GM23338 (cell line): ENCODE measurements around the gene BLOC1S5. TPM values are rescaled to one million over a fixed set of nuclear protein-coding genes. Genes with fewer than 3 reads are reported as not detected.

ENCODE experiments used
- ATAC-seq: fragments of 200-7000 bp; cut with Tn5 transposase; 3 replicates; pipeline ENCODE4 v1.9.1; 2020
- DNase-seq: peaks from one replicate; pipeline ENCODE4 v3.0.0-alpha.2; 2015; ENCODE audit warnings: low spot score
- H2AFZ ChIP-seq: fragments of 200-600 bp; sonication (generic); 2 replicates; pipeline ENCODE4 v1.8.0; 2016; ENCODE audit warnings: antibody characterized with exemption, mild to moderate bottlenecking, moderate library complexity
- H3F3A ChIP-seq: fragments of 200-600 bp; sonication (generic); replicated peaks from 2 replicates; pipeline ENCODE4 v1.8.0; 2017; ENCODE audit warnings: antibody characterized with exemption, mixed run types, low read depth
- H3K27ac ChIP-seq: fragments of 200-600 bp; sonication (generic); 2 replicates; pipeline ENCODE4 v1.6.1; 2016; ENCODE audit warnings: low read depth
- H3K27me3 ChIP-seq: fragments of 200-600 bp; sonication (generic); 2 replicates; pipeline ENCODE4 v1.8.0; 2016; ENCODE audit warnings: mild to moderate bottlenecking, mixed run types, moderate library complexity; ENCODE audit not compliant: insufficient read depth
- H3K36me3 ChIP-seq: fragments of 200-600 bp; sonication (generic); 2 replicates; pipeline ENCODE4 v1.8.0; 2016; ENCODE audit warnings: mild to moderate bottlenecking; ENCODE audit not compliant: insufficient read depth
- H3K4me1 ChIP-seq: fragments of 200-600 bp; sonication (generic); 2 replicates; pipeline ENCODE4 v1.8.0; 2016; ENCODE audit warnings: mild to moderate bottlenecking, moderate library complexity; ENCODE audit not compliant: insufficient read depth
- H3K4me2 ChIP-seq: fragments of 200-600 bp; sonication (generic); 2 replicates; pipeline ENCODE4 v1.7.1; 2017; ENCODE audit warnings: mixed run types
- H3K4me3 ChIP-seq: fragments of 200-600 bp; sonication (generic); 2 replicates; pipeline ENCODE4 v1.6.1; 2016; ENCODE audit warnings: mixed run types
- H3K79me2 ChIP-seq: fragments of 200-600 bp; sonication (generic); replicated peaks from 2 replicates; pipeline ENCODE4 v1.8.0; 2017; ENCODE audit warnings: mild to moderate bottlenecking; ENCODE audit not compliant: insufficient read depth
- H3K9me2 ChIP-seq: fragments of 200-600 bp; sonication (generic); 2 replicates; pipeline ENCODE4 v1.8.0; 2017; ENCODE audit not compliant: insufficient read depth
- H4K20me1 ChIP-seq: fragments of 200-600 bp; sonication (generic); replicated peaks from 2 replicates; pipeline ENCODE4 v1.8.0; 2017; ENCODE audit warnings: mild to moderate bottlenecking; ENCODE audit not compliant: insufficient read depth
- H3K27ac Mint-ChIP-seq: 2 replicates; pipeline ENCODE4 v1.8.0; 2020; ENCODE audit warnings: inconsistent platforms, mild to moderate bottlenecking, moderate library complexity, mixed read lengths
- H3K27me3 Mint-ChIP-seq: 3 replicates; pipeline ENCODE4 v1.8.0; 2022; ENCODE audit warnings: low read depth, mild to moderate bottlenecking, moderate library complexity, mixed read lengths, inconsistent platforms; ENCODE audit not compliant: insufficient read depth, poor library complexity
- H3K36me3 Mint-ChIP-seq: 3 replicates; pipeline ENCODE4 v1.8.0; 2021; ENCODE audit warnings: low read depth, mild to moderate bottlenecking, inconsistent platforms, moderate library complexity, mixed read lengths
- H3K4me1 Mint-ChIP-seq: 3 replicates; pipeline ENCODE4 v1.8.0; 2020; ENCODE audit warnings: mild to moderate bottlenecking, inconsistent platforms, mixed read lengths
- H3K4me3 Mint-ChIP-seq: 3 replicates; pipeline ENCODE4 v1.8.0; 2021; ENCODE audit warnings: moderate library complexity, mild to moderate bottlenecking, inconsistent platforms, mixed read lengths
- H3K9me3 Mint-ChIP-seq: 3 replicates; pipeline ENCODE4 v1.8.0; 2020; ENCODE audit warnings: moderate library complexity, mild to moderate bottlenecking, inconsistent platforms, mixed read lengths
- CTCF ChIP-seq, 2 experiments: fragments of 200-600 bp in 1 of 2; sonication (generic) in 1 of 2; conservative IDR thresholded peaks; 2 replicates each; pipeline versions ENCODE4 v1.5.1 to v1.6.1; 2016 to 2017; ENCODE audit warnings: antibody characterized with exemption in 2 of 2, low read depth in 2 of 2, mild to moderate bottlenecking in 2 of 2, moderate library complexity in 1 of 2
- ETS1 ChIP-seq: IDR thresholded peaks from 2 replicates; pipeline ENCODE4 v1.6.1; 2016; ENCODE audit warnings: antibody characterized with exemption
- EZH2phosphoT487 ChIP-seq: fragments of 200-600 bp; sonication (generic); IDR thresholded peaks from one replicate; pipeline ENCODE4 v1.8.1; 2018; ENCODE audit warnings: antibody characterized with exemption; ENCODE audit not compliant: unreplicated experiment
- POLR2AphosphoS5 ChIP-seq: IDR thresholded peaks from 2 replicates; pipeline ENCODE4 v1.6.1; 2016; ENCODE audit warnings: antibody characterized with exemption, low read depth
- REST ChIP-seq: IDR thresholded peaks from one replicate; pipeline ENCODE4 v1.6.1; 2018; ENCODE audit warnings: antibody characterized with exemption; ENCODE audit not compliant: unreplicated experiment
- ZNF114 ChIP-seq: fragments of 250-450 bp; sonication (Bioruptor Pico); IDR thresholded peaks from 2 replicates; pipeline ENCODE4 v1.5.0; 2020; ENCODE audit warnings: mild to moderate bottlenecking, moderate library complexity
- ZNF331 ChIP-seq: fragments of 250-450 bp; sonication (Bioruptor Pico); IDR thresholded peaks from 2 replicates; pipeline ENCODE4 v1.5.0; 2020; ENCODE audit warnings: low read depth, mild to moderate bottlenecking, moderate library complexity
- ZNF462 ChIP-seq: fragments of 250-450 bp; sonication (Bioruptor Pico); IDR thresholded peaks from 2 replicates; pipeline ENCODE4 v1.5.0; 2020; ENCODE audit warnings: mild to moderate bottlenecking, moderate library complexity
- polyA plus RNA-seq: library from polyadenylated mRNA; unstranded; fragments of >200 nt; fragmentation: Nextera tagmentation; extraction: Ambion mirVana; gene quantifications from 2 replicates; pipeline ENCODE4 v1.2.1, GENCODE V29; 2016
- total RNA-seq: library from RNA; depleted of rRNA; stranded (reverse); fragments of >200 nt; shearing (Covaris generic); gene quantifications from 2 replicates; pipeline ENCODE4 v1.2.3, GENCODE V29; 2014

The BLOC1S5 gene
- total and polyA plus RNA-seq, 2 experiments from 2014 or later, result 14.9 to 16.6 TPM

GRCh38 chr6:7970616-7971015 is 93.6 kb downstream of the BLOC1S5 start:
- Histone ChIP-seq H3K36me3 (no peaks in the 10 kb centered on the region), H4K20me1 (no peaks in the 10 kb centered on the region), H3K4me3 (no peak overlapping the region), H3K27ac (no peak overlapping the region), H3K79me2 (no peaks in the 10 kb centered on the region), H3F3A (no peaks in the 10 kb centered on the region), H3K27me3 (no peaks in the 10 kb centered on the region), H2AFZ (no peak overlapping the region), H3K4me1 (no peaks in the 10 kb centered on the region), H3K4me2 (no peak overlapping the region), H3K9me2 (0 out of 2 replicates have a peak, but pooled peaks cover 3% of the 10 kb centered on the region)
- ATAC-seq (no peak), DNase-seq (no peak)
- Mint-ChIP-seq H3K4me3 (no peak overlapping the region), H3K27ac (no peak overlapping the region), H3K4me1 (no peaks in the 10 kb centered on the region), H3K36me3 (peaks cover 16% of the 10 kb centered on the region), H3K27me3 (no peaks in the 10 kb centered on the region), H3K9me3 (peaks cover 12% of the 10 kb centered on the region)
- no peak for TF ChIP-seq ZNF114 (CRISPR knock-in tag)
- no peak for TF ChIP-seq CTCF (conservative IDR thresholded peaks at IDR 0.05; ENCODE audit: low read depth in 2 of 2)
- no peak for TF ChIP-seq EZH2phosphoT487
- TF ChIP-seq ZNF331 (CRISPR knock-in tag), result no peak
- no peak for TF ChIP-seq ZNF462 (CRISPR knock-in tag)
- no peak for TF ChIP-seq REST
- TF ChIP-seq POLR2AphosphoS5, result no peak
- TF ChIP-seq ETS1, result no peak
